ENCODE data around the gene TTLL12.
A peak's percentile ranks its signal among the peaks of the same experiment; 100 is the strongest.

The TTLL12 gene

DNA sequence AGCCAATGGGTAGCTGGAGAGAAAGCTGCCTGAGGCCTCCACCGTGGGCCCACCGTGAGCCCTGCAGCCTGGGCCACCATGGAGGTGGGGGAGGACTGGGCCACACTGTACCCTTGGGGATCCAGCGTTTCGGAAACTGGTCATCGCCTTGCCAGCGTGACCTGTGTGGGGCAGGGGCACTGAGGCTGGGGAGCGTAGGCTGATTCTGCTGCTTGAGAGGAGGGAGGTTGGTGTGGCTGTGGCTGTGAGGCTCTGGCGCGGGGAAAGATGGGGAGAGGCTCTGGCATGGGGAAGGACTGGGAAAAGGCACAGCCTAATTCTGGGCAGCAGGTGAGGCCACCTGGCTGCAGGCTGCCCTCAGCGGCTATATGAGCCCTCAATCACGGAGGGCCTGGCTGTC, 12.6 kb upstream of the TTLL12 start:
- no peak for DNase-seq

DNA sequence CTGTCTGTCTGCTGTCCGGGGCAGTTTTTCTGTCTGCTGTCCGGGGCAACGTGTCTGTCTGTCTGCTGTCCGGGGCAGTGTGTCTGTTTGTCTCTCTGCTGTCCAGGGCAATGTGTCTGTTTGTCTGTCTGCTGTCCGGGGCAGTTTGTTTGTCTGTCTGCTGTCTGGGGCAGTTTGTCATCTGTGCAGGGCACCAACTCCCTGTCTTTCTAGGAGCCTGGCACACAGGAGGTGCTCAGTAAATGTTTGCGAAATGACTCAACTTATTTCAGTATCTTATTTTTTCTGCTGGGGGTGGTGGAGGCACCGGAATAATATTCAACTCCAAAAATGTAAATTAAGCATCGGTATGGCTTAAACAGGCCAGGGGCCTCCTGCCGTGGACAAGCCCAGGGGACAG, 12.0 kb upstream of the TTLL12 start:
- no peak for DNase-seq

DNA sequence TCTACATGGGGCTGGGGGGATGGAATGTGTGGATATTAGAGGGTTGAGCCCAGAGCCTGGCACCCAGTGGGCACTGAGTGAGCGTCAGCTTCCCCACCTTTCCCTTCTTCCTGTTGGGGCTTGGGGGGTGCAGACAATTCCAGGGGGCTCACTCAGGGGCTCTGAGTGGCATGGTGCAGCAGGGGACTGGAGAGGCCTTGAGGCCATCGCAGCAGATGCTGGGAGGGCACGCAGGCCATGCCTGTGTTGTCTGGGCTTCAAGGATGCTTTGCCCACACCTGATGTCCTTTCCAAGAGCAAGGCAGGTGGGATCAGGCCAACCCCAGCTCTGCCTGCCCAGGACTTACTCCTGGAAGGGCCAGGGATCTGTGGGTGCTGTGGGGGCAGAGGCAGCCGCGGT, 11.2 kb upstream of the TTLL12 start:
- DNase-seq: no peak

DNA sequence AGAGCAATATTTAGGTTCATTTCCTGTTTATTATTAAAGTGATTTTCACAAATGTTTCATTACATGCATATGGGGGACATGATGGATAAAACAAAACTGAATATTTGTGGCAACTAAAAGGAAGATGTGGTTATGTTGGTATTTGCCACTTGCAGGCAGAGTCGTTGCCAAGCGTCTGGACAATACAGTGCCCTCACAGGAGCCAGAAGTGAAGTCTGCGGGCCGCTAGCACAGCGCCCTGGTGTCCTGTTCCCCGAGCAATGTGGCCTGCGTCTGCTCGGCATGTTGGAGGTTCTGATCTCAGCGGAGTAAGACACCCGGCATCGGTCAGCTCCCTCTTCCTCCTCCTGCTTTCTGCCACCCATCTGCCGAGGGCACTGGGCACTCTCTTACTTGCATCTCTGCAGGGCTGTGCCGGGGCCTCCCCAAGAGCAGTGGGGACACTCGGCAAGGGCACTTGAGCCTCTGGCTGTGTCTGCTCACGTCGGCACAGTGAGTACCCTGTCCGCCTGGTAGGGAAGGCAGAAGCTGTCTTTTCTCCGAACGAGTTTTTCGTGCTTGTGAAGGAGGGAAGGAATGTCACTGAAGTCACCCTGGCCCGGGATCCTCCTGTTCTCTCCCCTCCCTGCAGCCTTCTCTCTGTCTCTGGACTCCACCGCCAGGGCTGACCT, 10.5 kb upstream of the TTLL12 start:
- no peak for DNase-seq

DNA sequence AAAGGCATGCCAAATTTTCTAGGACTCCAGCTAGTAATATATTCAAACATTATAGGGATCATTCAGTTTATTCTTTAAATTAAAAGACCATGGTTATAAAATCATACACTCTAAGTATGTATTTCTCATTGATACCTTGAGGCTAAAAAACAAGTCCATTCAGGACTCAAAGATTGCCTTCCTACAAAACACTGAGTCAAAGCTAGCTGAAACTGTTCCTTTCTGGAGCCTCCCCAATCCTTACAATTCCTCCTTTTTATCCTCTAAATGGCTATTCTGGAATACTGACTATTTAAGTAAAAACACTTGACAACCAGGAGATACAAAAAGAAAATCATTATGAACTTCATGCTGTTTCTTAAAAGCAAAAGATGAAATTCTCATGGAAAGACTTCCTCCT, 4.9 kb upstream of the TTLL12 start:
- no peak for DNase-seq

DNA sequence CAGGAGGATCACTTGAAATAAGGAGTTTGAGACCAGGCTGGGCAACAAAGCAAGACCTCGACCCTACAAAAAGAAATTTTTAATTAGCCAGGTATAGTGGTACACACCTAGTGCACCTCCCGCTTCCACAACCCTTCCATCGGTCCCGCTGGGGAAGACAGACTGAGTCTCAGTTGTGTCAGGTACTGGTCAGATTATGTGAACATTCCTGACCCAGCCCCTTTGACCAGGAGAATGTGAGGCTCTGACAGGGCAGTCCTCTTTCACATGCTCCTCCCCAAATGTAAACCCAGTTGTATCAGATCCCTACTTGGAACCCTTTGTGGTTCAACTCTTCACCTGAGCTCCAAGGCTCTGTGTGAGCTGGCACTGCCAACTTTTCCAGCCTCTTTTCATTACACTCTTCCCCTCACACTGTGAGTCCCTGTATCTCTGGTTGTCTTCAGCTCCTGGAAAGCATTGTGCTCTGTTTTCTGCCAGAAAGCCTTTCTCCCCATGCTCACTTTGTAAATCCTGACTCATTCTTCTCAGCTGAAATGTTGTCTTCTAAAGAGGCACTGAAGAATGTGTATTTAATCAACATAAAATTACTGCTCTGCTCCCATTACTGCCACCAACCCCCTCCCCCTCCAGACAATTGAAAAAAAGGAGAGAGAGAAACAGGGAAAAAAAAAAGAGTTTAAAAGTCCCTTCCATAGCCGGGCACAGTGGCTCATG, 2.1 kb upstream of the TTLL12 start:
- no peak for DNase-seq

DNA sequence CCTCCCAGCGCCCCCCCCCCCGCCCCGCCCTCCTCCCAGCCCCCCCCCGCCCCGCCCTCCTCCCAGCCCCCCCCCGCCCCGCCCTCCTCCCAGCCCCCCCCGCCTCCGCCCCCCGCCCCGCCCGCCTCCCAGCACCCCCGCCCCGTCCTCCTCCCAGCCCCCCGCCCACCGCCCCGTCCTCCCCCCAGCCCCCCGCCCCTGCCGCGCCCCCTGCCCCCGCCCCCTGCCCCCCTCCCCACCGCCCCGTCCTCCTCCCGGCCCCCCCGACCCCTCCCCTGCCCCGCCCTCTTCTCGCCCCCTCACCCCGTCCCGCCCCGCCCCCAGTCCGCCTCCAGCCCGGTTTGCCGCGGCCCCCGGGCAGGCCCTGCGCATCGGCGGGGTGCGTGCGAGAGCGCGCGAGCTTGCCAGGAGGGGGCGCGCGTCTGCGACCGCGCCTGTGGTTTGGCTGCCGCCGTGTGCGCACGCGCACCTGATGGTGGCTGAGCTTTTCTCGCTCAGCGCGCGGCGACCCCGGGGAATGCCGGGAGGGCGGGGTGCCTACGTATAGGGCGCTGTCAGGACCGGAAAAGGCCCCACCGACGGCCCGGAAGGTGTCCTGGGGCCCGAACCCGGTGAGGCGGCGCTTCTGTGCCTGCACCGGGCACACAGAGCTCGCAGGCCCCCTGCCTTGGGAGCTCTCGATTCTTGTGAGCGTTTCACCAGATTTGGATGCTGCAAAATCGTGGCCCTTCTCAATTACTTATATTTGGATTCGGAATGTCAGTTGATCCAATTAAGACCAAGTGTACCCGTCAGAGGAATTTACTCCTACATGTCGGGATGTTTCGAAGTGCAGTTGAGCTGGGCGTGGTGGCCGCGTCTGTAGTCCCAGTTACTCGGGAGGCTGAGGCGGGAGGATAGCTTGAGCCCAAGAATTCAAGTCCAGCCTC, 501 bp upstream of the TTLL12 start:
- DNase-seq: peak; percentile 94

DNA sequence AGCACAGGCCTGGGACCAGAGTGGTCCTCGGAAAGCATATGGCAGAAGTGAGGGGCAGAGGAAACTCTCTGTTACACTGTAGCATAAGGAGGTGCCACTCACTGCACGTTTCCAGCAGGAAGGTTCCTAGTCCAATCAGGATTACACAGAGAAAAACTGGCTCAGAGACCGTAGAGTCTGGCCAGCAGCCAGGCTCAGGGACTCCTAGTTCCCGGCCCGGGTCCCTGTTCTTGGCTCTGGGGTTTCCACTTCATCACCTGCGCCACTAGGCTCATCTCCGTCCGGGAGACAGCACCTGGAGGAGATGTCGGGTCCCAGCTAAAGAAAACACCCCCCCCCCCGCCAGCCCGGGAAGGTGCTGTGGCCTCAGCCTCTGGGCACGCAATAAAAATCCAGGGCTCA, 1.1 kb downstream of the TTLL12 start:
- DNase-seq: peak; percentile 55

DNA sequence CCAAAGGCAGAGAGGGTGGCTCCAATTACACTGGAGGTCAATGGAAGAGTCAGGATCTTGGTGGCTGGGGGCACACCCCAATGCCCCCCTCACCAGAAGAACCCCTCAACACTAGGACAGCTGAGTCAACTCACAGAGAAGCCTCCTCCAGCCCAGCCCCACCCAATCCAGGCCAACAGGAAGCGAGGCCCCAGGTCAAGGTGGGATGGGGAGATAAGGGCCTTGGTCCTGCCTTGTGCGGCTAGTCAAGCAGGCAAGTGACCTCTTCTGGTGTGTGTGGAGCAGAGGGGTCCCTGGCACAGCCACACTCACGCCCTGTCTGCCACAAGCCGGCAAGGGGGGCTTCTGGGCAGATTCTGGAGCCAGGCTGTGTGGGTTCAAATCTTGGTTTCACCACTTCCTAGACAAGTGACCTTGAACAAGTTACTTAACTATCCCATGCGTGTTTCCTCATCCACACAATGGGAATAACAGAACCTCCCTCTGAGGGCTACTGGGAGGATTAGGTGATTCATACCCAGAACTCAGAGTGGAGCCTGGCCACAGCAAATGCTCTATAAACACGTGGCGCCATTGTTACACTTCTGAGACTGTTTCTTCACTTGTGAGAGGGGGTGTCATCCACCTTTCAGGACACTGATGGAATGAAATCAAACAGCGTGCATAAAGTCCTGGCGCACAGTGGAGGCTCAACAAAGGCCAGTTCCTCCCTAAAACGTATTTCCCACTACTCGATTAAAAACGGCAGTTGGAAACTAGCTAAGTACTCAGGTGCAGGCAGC, 3.2 kb downstream of the TTLL12 start:
- DNase-seq: no peak

DNA sequence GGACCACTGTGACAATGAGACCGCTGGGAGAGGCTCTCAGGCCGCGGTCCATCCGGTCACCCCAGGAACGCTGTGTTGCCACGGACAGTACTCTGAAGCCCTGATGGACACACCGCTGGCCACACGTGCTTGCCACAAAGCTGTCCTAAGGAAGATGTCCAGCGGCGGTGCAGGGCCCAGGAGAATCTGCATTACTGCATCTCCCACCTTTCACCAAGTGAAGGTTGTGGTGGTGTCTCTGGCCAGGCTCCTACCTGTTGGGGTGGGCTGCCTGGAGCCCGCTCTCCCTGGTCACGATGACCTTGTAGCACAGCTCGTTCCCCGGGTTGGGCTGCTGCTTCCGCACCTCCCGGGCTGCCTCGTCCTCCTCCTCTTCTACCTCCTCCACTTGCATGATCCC, 4.2 kb downstream of the TTLL12 start:
- DNase-seq: no peak

DNA sequence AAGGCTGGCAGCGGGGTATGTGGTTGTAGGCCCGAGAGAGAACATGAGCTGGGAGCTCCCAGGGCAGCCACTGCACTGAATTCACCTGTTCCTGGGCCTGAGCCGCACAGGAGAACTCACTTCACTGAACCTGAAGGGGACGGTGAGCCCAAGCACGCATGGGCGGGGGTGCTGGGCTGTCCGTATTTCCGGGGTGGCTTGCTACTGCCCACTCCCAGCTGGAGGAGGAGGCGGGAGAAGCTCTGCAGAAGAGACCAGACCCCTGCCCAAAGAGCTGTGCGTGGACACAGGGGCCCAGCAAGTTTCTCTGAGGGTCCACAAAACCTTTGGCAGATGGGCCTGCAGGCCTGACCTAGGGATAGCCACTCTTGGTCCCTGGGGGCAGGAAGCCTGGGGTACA, 4.8 kb downstream of the TTLL12 start:
- DNase-seq: no peak

DNA sequence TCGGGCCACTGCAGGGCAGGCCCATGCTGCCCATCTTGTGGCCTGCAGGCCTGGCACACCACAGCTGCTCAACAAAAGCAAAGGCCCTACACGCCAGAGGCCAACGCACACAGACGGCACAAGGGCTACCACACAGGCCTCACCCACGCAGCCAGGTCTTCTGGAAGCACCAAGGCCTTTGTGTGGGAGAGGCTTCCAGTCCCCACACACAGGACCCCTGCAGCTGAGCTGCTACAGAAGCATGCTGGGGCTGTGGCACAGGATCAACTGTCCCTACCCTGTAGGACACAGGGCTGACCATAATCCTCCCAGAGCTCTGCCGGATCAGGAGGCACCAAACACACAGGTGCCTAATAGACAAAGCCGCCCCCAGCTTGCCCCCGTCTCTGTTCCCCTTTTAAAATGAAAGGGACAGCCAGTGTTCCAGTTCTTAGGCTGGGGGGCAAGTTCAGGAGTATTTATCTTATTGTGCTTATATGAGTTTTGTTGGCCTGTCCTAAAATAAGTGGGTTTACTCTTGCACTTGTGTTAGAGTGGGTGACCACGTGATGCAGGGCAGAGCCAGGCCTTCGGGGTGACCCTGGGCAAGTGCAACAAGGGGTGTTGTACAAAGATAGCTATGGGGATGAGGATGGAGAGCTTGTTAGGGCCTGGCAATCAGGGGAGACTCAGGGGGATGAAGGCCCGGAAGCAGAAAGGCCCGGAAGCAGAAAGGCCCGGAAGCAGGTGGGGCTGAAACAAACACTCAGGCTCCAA, 5.4 kb downstream of the TTLL12 start:
- DNase-seq: no peak

DNA sequence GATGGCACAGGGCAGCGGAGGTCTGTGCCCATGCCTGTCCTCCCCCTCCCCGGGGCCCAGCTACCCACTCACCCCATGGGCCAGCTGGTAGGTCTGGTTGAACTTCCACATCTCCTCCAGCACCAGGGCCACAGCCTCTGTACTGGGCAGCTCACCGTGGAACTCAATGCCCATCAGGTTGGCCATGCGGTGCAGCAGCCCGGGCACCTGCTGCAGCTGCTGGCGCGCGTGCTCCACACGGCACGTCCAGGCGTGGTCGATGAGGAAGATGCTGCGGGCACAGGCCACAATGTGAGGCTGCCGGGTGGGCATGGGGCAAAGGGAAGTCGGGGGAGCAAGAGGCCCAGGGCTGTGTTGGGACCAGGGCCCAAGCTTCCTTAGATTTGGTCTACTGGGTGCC, 6.3 kb downstream of the TTLL12 start:
- DNase-seq: no peak

DNA sequence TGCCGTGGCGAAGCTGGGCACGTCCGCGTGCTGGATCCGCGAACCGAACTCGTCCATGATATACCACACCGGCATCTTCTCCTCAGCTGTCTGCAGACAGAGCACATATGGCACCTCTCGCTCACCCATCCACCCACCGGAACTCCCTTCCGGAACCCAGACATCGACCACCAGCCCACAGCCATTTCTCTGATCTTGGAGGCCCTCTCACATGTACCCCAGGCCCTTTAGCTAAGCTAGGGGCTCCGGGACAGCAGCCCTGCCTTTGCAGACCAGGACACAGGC, 7.1 kb downstream of the TTLL12 start:
- DNase-seq: no peak

DNA sequence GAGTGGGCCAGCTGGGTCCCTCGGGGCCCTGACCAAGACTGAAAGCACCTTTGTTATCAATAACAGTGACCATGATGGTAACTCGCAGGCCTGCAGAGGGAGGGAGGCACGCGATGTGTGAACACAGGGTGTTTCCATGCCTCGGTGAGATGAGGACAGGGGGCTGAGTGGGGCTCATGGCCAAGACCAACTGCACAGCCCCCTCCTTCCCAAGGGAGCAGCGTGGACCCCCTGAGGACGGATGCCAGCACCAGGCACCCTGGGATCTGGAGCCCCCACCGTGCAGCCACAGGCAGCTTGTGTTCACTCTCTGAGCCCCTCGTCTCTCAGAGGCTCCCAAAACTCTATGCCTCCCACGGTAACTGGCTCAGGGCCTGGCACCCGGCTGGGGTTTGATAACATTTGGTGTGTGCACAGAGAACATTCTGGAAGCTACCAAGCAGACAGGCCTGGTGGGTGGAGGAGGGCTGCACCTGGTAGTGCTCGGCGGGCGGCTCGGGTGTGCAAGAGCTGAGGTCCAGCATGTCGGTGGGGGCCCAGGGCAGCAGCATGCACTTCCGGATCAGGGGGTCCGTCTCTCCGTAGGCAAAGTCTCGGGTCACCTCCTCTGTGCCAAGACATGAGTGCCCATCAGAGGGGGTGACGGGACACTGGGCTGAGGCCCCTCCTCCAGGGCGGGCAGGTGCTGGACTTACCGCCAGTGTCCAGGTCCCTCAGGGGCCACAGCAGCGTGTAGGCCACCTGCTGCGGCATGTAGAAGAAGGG, 7.6 kb downstream of the TTLL12 start:
- no peak for DNase-seq

DNA sequence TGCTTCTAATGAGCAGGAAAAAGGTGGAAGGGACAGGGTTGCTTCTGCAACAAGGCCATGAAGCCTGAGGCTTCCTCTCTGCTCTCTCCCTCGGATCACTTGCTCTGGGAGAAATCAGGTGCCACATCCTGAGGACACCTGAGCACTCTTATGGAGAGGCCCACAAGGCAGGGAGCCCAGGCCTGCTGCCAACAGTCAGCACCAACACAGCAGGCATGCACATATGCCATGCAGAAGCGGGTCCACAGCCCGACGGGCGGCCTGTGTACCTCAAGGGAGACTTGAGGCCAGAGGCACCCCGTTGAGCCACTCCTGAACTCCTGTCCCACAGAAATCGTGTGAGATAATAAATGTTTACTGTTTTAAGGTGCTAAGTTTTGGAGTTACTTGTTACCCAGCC, 9.5 kb downstream of the TTLL12 start:
- no peak for DNase-seq

DNA sequence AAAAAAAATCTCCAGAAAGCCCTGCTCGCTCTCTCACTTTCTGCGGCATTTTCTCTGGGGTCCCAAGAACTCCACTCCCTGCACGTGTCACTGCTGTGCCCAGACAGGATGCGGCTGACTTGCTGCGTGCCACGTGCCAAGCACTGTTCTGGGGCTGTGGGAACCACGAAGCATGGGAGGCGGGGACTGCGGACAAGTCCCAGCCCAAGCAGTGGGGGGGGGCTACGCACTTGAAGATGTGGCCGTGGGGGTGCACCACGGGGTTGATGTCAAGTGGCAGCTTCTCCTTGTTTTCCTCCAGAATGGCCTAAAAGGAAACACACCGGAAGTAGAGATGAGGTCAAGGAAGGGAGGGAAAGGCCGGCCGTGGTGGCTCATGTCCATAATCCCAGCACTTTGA, 10.8 kb downstream of the TTLL12 start:
- no peak for DNase-seq

DNA sequence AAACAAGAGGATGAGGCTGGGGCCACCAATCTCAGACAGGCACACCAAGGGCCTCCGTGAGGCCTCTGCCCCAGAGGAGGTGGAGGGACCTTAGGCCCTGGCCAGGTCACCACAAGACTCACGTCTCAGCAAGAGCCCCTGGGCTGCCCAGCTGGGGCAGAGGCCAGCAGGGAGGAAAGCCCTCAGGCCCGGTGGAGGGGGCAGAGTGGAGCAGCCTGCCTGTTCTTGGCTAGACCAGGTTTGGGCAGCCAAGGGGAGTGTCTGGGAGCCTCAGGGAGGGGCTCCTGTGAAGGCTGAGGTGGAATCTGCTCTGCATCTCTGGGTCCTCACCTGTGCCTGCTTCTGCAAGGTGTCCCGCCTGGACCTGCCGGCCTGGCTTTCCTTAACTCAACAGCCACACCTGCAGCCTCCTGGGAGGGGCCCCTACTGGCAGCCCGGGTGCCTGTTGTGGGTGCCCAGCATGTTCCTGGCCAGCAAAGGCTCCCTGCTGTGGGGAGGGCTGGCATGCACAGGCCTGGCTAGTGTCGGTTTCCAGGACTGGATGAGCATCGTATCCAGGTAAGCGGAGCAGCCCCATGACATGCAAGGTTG, 11.9 kb downstream of the TTLL12 start:
- no peak for DNase-seq

DNA sequence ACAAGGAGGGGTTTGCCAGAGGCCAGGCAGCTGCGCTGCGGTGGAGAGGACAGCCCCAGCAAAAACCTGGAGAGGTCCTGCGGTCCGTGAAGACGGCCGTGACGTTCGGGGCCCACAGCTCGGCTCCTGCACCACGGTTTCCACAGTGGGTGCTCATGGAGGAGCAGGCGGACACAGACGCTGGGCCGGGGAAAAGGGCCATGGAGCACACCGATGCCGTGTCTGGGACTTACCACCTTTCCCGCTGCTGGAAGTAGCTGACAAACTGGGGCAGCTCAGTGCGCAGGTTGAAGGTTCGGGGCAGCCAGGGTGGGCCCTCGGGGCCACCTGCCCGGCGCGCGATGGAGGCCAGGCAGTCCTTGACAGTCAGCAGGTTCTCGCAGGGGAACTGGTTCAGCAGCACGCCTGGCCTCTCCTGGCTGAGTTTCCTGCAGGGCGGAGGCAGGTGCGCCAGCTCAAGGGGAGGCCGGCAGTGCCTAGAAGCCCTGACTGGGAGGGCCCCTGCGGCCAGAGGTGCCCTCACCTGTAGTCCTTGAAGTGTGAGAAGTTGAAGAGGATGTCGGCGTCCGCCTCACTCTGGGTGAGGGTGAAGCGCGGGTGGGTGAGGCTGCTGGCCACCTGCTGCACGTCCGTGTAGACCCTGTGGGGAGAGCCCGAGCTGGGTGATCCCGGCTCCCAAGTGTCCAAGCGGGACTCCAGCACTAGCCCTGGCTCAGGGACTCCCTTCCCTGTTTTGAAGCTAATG, 12.8 kb downstream of the TTLL12 start:
- DNase-seq: no peak

DNA sequence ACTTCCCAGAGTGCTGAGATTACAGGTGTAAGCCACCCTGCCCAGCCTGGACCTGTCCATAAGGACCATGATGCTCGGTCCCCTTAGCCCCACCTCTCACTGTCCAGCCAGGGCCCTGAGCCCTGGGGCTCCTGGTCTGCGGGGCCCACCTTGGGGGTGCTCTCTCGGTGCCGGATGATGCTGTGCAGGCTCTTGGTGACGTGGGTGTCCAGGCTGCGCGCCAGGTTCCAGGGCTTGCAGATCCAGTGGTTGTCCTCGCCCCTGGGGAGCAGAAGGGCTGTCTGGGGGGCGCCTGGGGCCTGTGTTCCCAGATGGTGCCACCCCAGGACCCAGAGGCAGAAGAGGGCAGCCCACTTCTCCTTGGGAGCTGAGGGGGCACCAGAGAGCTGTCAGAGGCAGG, 13.4 kb downstream of the TTLL12 start:
- DNase-seq: no peak
